Measurements from ENCODE around the gene GM2A.
"Not testable (repeated sequence)": the region's sequence is repeated elsewhere in the genome, so short reads cannot be mapped to it uniquely, and the experiment has no call there.

The GM2A gene

DNA sequence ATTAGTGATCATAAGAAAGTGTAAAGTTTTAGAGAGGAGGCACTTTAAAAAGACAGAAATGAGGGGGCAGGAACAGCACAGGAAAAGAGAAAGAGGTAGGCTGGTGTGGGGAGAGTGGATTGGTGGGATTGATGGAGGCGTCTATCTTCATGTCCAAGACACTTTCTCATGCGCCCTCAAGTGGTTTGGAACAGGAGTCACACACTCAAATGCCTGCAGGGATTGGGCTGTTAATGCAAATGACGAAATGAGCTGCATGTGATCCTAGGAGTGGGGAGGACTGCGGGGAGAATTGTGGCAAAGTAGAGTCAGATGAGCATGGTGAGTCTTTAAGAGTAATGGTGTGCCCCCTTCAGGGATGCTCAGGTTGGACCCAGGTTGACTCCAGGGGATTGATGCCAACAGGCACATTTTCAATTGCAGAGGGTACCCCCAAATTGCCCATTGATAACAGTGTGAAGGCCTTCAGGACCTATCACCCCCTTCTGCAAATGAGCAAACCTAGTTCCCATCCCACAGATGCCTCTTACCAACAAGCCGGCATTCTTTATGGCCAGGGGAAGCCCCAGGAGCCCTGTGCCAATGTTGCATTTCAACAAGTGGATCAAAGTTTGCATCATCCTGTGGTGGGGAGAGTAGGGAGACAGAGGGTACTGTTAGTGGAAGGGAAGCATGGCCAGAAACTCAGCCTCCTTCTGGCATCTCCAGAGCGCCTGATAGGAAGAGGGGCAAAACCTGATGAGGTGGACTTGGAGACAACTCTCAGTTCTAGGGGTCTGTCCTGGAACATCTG is 45.3 kb downstream of the GM2A start:
- Histone ChIP-seq H3K9me2 (replicated peaks; ENCODE audit: low read depth, low read length) (no peaks in the 10 kb centered on the region), H3K9me3 (ENCODE audit: insufficient read depth, low read depth, low read length) (no peaks in the 10 kb centered on the region), H3K4me2 (ENCODE audit: low read depth, low read length, poor library complexity, severe bottlenecking) (no peak overlapping the region), H3K79me2 (ENCODE audit: insufficient read depth, low read length) (no peaks in the 10 kb centered on the region), H3F3A (ENCODE audit: low read depth) (no peaks in the 10 kb centered on the region), H4K20me1 (ENCODE audit: insufficient read depth, low read length, poor library complexity, severe bottlenecking) (no peaks in the 10 kb centered on the region), H3K36me3 (ENCODE audit: insufficient read depth, low read length) (no peaks in the 10 kb centered on the region), H3K27me3 (ENCODE audit: insufficient read depth, low read length, poor library complexity, severe bottlenecking) (no peaks in the 10 kb centered on the region), H2AFZ (ENCODE audit: low read length) (no peak overlapping the region), H3K4me3 (ENCODE audit: low read length, poor library complexity, severe bottlenecking) (no peak overlapping the region), H3K9ac (ENCODE audit: low read depth, low read length, poor library complexity, severe bottlenecking) (no peak overlapping the region), H3K4me1 (ENCODE audit: insufficient read depth, low read length, poor library complexity, severe bottlenecking) (no peaks in the 10 kb centered on the region)
- TF ChIP-seq CTCF (conservative IDR thresholded peaks at IDR 0.05; ENCODE audit: low read length), result peak; percentile 80
- TF ChIP-seq EZH2phosphoT487 (IDR thresholded peaks at IDR 0.05; ENCODE audit: borderline replicate concordance), result no peak

DNA sequence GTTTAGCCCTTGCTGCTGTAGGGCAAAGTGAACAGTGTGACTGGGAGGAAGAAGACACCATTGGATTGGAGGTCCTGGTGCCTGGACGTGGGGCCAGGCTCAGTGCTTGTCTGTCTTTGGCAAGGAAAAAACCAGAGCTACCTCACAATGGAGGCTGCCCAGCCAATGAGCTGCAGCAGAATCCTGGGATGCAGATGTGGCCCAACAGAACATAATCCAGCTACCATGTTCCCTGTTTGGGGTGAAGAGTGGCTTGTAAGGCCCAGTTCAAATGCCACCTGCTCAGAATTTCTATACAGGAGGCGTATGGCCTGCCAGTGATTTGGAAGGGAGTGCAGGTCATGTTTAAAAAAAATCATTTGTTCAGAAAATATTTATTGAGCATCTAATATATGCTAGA is 50.7 kb downstream of the GM2A start, which contains the start of gene SLC36A3:
Gene SLC36A3 (minus strand): TSS at position 101 of the 400 bp plus-strand sequence. CDS start 412 bp downstream, outside the sequence.
- no peak within 1 kb of the TSS for H3K4me3 ChIP-seq (ENCODE audit: low read length, poor library complexity, severe bottlenecking)
- H2AFZ ChIP-seq (ENCODE audit: low read length), result no peak within 1 kb of the TSS
- H3K9me3 ChIP-seq (ENCODE audit: insufficient read depth, low read depth, low read length), result no peaks in the 10 kb centered on the region
- no peak within 1 kb of the TSS for H3K9ac ChIP-seq (ENCODE audit: low read depth, low read length, poor library complexity, severe bottlenecking)
- no peaks in the 10 kb centered on the region for H3K79me2 ChIP-seq (ENCODE audit: insufficient read depth, low read length)
- H3K27me3 ChIP-seq (ENCODE audit: insufficient read depth, low read length, poor library complexity, severe bottlenecking), result no peaks in the 10 kb centered on the region
- no peaks in the 10 kb centered on the region for H3K4me1 ChIP-seq (ENCODE audit: insufficient read depth, low read length, poor library complexity, severe bottlenecking)
- no peaks in the 10 kb centered on the region for H3K36me3 ChIP-seq (ENCODE audit: insufficient read depth, low read length)
- no peaks in the 10 kb centered on the region for H3K9me2 ChIP-seq (replicated peaks; ENCODE audit: low read depth, low read length)
- H4K20me1 ChIP-seq (ENCODE audit: insufficient read depth, low read length, poor library complexity, severe bottlenecking), result no peaks in the 10 kb centered on the region
- TF ChIP-seq EZH2phosphoT487 (IDR thresholded peaks at IDR 0.05; ENCODE audit: borderline replicate concordance) (no peak), CTCF (conservative IDR thresholded peaks at IDR 0.05; ENCODE audit: low read length) (no peak)
- H3K4me2 ChIP-seq (ENCODE audit: low read depth, low read length, poor library complexity, severe bottlenecking), result no peak within 1 kb of the TSS
- no peaks in the 10 kb centered on the region for H3F3A ChIP-seq (ENCODE audit: low read depth)

DNA sequence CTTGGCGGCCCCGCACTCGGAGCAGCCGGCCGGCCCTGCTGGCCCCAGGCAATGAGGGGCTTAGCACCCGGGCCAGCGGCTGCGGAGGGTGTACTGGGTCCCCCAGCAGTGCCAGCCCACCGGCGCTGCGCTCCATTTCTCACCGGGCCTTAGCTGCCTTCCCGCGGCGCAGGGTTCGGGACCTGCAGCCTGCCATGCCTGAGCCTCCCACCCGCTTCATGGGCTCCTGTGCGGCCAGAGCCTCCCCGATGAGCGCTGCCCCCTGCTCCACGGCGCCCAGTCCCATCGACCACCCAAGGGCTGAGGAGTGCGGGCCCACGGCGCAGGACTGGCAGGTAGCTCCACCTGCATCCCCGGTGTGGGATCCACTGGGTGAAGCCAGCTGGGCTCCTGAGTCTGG is 56.3 kb downstream of the GM2A start:
- not testable (repeated sequence) for H3K4me1 ChIP-seq (ENCODE audit: insufficient read depth, low read length, poor library complexity, severe bottlenecking); H3K4me2 ChIP-seq (ENCODE audit: low read depth, low read length, poor library complexity, severe bottlenecking); H3K27me3 ChIP-seq (ENCODE audit: insufficient read depth, low read length, poor library complexity, severe bottlenecking); H3K9me3 ChIP-seq (ENCODE audit: insufficient read depth, low read depth, low read length); H3K4me3 ChIP-seq (ENCODE audit: low read length, poor library complexity, severe bottlenecking); H3K9ac ChIP-seq (ENCODE audit: low read depth, low read length, poor library complexity, severe bottlenecking); H3K9me2 ChIP-seq (replicated peaks; ENCODE audit: low read depth, low read length); H3K36me3 ChIP-seq (ENCODE audit: insufficient read depth, low read length); H4K20me1 ChIP-seq (ENCODE audit: insufficient read depth, low read length, poor library complexity, severe bottlenecking); H2AFZ ChIP-seq (ENCODE audit: low read length); H3F3A ChIP-seq (ENCODE audit: low read depth); H3K79me2 ChIP-seq (ENCODE audit: insufficient read depth, low read length)

DNA sequence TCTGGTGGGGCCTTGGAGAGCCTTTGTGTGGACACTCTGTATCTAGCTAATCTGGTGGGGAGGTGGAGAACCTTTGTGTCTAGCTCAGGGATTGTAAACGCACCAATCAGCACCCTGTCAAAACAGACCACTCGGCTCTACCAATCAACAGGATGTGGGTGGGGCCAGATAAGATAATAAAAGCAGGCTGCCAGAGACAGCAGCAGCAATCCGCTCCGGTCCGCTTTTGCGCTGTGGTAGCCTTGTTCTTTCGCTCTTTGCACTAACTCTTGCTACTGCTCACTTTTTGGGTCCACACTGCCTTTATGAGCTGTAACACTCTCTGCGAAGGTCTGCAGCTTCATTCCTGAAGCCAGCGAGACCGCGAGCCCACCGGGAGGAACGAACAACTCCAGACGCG is 56.8 kb downstream of the GM2A start:
- H3K4me2 ChIP-seq (ENCODE audit: low read depth, low read length, poor library complexity, severe bottlenecking); H3K4me1 ChIP-seq (ENCODE audit: insufficient read depth, low read length, poor library complexity, severe bottlenecking); H3K79me2 ChIP-seq (ENCODE audit: insufficient read depth, low read length); H2AFZ ChIP-seq (ENCODE audit: low read length); H3K9ac ChIP-seq (ENCODE audit: low read depth, low read length, poor library complexity, severe bottlenecking); H3K27me3 ChIP-seq (ENCODE audit: insufficient read depth, low read length, poor library complexity, severe bottlenecking); H3K36me3 ChIP-seq (ENCODE audit: insufficient read depth, low read length); H3K9me3 ChIP-seq (ENCODE audit: insufficient read depth, low read depth, low read length); H3K4me3 ChIP-seq (ENCODE audit: low read length, poor library complexity, severe bottlenecking); H4K20me1 ChIP-seq (ENCODE audit: insufficient read depth, low read length, poor library complexity, severe bottlenecking); H3K9me2 ChIP-seq (replicated peaks; ENCODE audit: low read depth, low read length); H3F3A ChIP-seq (ENCODE audit: low read depth): not testable (repeated sequence)
